OCI-LY1 (cell line): ENCODE data around the gene GRIN2A.

ENCODE experiments used
- H2AFZ ChIP-seq: fragments of 200-600 bp; sonication (generic), shearing (Covaris generic); 2 replicates; pipeline ENCODE4 v1.6.0; 2014; ENCODE audit warnings: antibody characterized with exemption, mild to moderate bottlenecking, low read length
- H3F3A ChIP-seq: fragments of 200-600 bp; sonication (generic), shearing (Covaris generic); 2 replicates; pipeline ENCODE4 v1.6.0; 2014; ENCODE audit warnings: mild to moderate bottlenecking, antibody characterized with exemption, low read length, moderate library complexity; ENCODE audit not compliant: insufficient read depth
- H3K27ac ChIP-seq: fragments of 200-600 bp; sonication (generic); 2 replicates; pipeline ENCODE4 v1.5.1; 2014; ENCODE audit warnings: low read length, mixed run types, mild to moderate bottlenecking, low read depth; ENCODE audit not compliant: poor library complexity, severe bottlenecking
- H3K27me3 ChIP-seq: fragments of 200-600 bp; sonication (generic); 2 replicates; pipeline ENCODE4 v1.6.0; 2014; ENCODE audit warnings: antibody characterized with exemption, mild to moderate bottlenecking, low read length, moderate library complexity; ENCODE audit not compliant: insufficient read depth
- H3K36me3 ChIP-seq: fragments of 200-600 bp; sonication (generic); 2 replicates; pipeline ENCODE4 v1.6.1; 2014; ENCODE audit warnings: mild to moderate bottlenecking, antibody characterized with exemption, low read length, moderate library complexity, mixed read lengths; ENCODE audit not compliant: insufficient read depth
- H3K4me1 ChIP-seq: fragments of 200-600 bp; sonication (generic); 2 replicates; pipeline ENCODE4 v1.5.1; 2014; ENCODE audit warnings: mild to moderate bottlenecking, low read length, moderate library complexity; ENCODE audit not compliant: insufficient read depth, severe bottlenecking
- H3K4me2 ChIP-seq: fragments of 200-600 bp; sonication (generic), shearing (Covaris generic); 2 replicates; pipeline ENCODE4 v1.6.1; 2014; ENCODE audit warnings: low read length
- H3K4me3 ChIP-seq: fragments of 200-600 bp; sonication (generic); 2 replicates; pipeline ENCODE4 v1.5.1; 2014; ENCODE audit warnings: low read length, low read depth, mild to moderate bottlenecking, mixed read lengths; ENCODE audit not compliant: poor library complexity, severe bottlenecking
- H3K79me2 ChIP-seq: fragments of 200-600 bp; shearing (Covaris generic); 2 replicates; pipeline ENCODE4 v1.6.1; 2016; ENCODE audit warnings: mixed run types, low read length, mixed read lengths; ENCODE audit not compliant: insufficient read depth
- H3K9ac ChIP-seq: fragments of 200-600 bp; sonication (generic), shearing (Covaris generic); 2 replicates; pipeline ENCODE4 v1.6.1; 2014; ENCODE audit warnings: mild to moderate bottlenecking, low read length, mixed read lengths
- H3K9me2 ChIP-seq: fragments of 200-600 bp; sonication (generic), shearing (Covaris generic); 2 replicates; pipeline ENCODE4 v1.6.1; 2014; ENCODE audit warnings: low read depth, mild to moderate bottlenecking, low read length, mixed read lengths
- H3K9me3 ChIP-seq: fragments of 200-600 bp; shearing (Covaris generic); 2 replicates; pipeline ENCODE4 v1.6.1; 2014; ENCODE audit warnings: low read length, mixed read lengths
- H4K20me1 ChIP-seq: fragments of 200-600 bp; sonication (generic), shearing (Covaris generic); 2 replicates; pipeline ENCODE4 v1.6.0; 2016; ENCODE audit warnings: mild to moderate bottlenecking, low read length; ENCODE audit not compliant: insufficient read depth
- EZH2 ChIP-seq: fragments of 200-600 bp; sonication (generic), shearing (Covaris generic); IDR thresholded peaks from 2 replicates; pipeline ENCODE4 v1.8.0; 2017; ENCODE audit warnings: borderline replicate concordance, mixed run types, mild to moderate bottlenecking, antibody characterized with exemption, low read length, moderate library complexity, mixed read lengths
- TF ChIP-seq, protein P1 (sequence below): fragments of 200-600 bp; sonication (generic), shearing (Covaris generic); IDR thresholded peaks from 2 replicates; pipeline ENCODE4 v1.5.1; 2017; ENCODE audit warnings: mild to moderate bottlenecking, antibody characterized with exemption, low read length, moderate library complexity, mixed read lengths

The GRIN2A gene

DNA sequence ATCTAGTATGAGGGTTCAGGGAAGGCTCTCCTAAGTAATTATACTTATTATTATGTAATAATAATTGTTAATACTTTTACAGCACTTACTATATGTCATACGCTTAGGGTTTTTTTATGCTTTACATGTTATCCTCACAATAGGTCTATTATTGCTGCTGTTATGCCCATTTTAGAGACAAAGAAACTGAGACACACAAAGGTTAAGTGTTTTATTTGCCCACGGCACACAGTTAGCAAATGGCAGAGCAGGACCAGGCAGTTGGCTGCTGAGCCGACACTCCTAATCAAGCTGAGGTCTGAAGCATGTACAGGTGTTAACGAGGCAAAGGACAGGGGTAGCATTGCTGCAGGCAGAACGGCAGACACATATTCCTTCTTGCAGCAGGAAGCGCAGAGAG lies 443.5 kb downstream of the GRIN2A start:
- Histone ChIP-seq H3K27me3 (no peaks in the 10 kb centered on the region), H3F3A (no peaks in the 10 kb centered on the region), H3K36me3 (no peaks in the 10 kb centered on the region), H3K4me1 (no peaks in the 10 kb centered on the region), H4K20me1 (no peaks in the 10 kb centered on the region), H2AFZ (no peak overlapping the region), H3K27ac (no peak overlapping the region), H3K9me3 (no peaks in the 10 kb centered on the region), H3K9ac (no peak overlapping the region), H3K4me3 (no peak overlapping the region), H3K9me2 (no peaks in the 10 kb centered on the region), H3K79me2 (no peaks in the 10 kb centered on the region), H3K4me2 (no peak overlapping the region)
- no peak for TF ChIP-seq EZH2
- TF ChIP-seq, protein P1, sequence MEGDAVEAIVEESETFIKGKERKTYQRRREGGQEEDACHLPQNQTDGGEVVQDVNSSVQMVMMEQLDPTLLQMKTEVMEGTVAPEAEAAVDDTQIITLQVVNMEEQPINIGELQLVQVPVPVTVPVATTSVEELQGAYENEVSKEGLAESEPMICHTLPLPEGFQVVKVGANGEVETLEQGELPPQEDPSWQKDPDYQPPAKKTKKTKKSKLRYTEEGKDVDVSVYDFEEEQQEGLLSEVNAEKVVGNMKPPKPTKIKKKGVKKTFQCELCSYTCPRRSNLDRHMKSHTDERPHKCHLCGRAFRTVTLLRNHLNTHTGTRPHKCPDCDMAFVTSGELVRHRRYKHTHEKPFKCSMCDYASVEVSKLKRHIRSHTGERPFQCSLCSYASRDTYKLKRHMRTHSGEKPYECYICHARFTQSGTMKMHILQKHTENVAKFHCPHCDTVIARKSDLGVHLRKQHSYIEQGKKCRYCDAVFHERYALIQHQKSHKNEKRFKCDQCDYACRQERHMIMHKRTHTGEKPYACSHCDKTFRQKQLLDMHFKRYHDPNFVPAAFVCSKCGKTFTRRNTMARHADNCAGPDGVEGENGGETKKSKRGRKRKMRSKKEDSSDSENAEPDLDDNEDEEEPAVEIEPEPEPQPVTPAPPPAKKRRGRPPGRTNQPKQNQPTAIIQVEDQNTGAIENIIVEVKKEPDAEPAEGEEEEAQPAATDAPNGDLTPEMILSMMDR: no peak

DNA sequence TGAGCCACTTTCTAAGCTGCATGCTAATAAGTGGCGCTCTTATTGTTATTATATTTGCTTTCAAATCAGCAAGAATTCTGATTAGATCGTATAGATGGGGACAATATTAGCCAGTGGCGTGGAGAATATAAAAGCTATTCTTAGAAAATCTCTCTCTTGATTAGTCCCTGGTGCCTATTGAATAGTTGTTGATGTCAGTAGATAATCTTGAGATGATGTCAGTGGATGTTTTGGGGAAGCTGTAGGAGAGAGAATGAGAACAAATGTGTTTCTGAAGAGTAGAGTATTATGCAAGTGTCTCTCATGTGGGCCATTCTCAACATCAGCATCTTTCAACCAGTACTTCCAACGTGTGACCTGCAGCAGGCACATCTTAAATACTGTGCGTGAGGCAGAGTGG lies 445.7 kb downstream of the GRIN2A start:
- Histone ChIP-seq H3K9ac (no peak overlapping the region), H3K4me2 (no peak overlapping the region), H4K20me1 (no peaks in the 10 kb centered on the region), H3K27ac (no peak overlapping the region), H3F3A (no peaks in the 10 kb centered on the region), H3K4me3 (no peak overlapping the region), H3K27me3 (no peaks in the 10 kb centered on the region), H3K36me3 (no peaks in the 10 kb centered on the region), H3K4me1 (no peaks in the 10 kb centered on the region), H3K79me2 (no peaks in the 10 kb centered on the region), H3K9me3 (no peaks in the 10 kb centered on the region), H2AFZ (no peak overlapping the region), H3K9me2 (no peaks in the 10 kb centered on the region)
- TF ChIP-seq, protein P1: no peak
- no peak for TF ChIP-seq EZH2

DNA sequence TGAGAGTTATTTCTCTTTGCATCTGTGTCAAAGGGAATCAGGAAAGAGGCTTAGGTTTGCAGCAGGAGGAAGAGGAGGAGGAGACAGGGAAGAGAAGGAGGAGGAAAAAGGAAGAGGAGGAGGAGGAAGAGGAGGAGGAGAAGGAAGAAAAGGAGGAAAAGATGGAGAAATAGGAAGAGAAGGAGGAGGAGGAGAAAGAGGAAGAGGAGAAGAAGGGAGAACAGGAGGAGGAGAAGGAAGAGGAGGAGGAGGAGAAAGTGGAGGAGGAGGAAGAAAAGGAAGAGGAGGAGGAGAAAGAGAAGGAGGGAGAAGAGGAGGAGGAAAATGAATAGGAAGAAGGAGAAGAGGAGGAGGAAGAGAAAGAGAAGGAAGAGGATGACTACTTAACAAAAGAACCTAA lies 459.1 kb downstream of the GRIN2A start:
- H3K9me3 ChIP-seq: no peaks in the 10 kb centered on the region
- no peaks in the 10 kb centered on the region for H3K27me3 ChIP-seq
- no peaks in the 10 kb centered on the region for H3K4me1 ChIP-seq
- H3F3A ChIP-seq: no peaks in the 10 kb centered on the region
- H3K9ac ChIP-seq: no peak overlapping the region
- H3K4me2 ChIP-seq: no peak overlapping the region
- H3K27ac ChIP-seq: no peak overlapping the region
- no peaks in the 10 kb centered on the region for H3K9me2 ChIP-seq
- H3K4me3 ChIP-seq: no peak overlapping the region
- TF ChIP-seq, protein P1: no peak
- no peak for TF ChIP-seq EZH2
- no peaks in the 10 kb centered on the region for H3K36me3 ChIP-seq
- H3K79me2 ChIP-seq: no peaks in the 10 kb centered on the region
- no peak overlapping the region for H2AFZ ChIP-seq
- H4K20me1 ChIP-seq: no peaks in the 10 kb centered on the region
